Upper lobe of right lung (tissue), 1 donor: ENCODE results near the gene PCSK2. TPM values are rescaled to one million over a fixed set of nuclear protein-coding genes. Genes with fewer than 3 reads are reported as not detected.
"Not testable (repeated sequence)": the region's sequence is repeated elsewhere in the genome, so short reads cannot be mapped to it uniquely, and the experiment has no call there.

Experiments used
- ATAC-seq: fragments of 200-7000 bp; cut with Tn5 transposase; one replicate; pipeline ENCODE4 v1.9.1; 2020; ENCODE audit warnings: mild to moderate bottlenecking, moderate library complexity
- DNase-seq: peaks from one replicate; pipeline ENCODE4 v3.0.0-alpha.2; 2020
- H3K27ac ChIP-seq: fragments of 200-600 bp; one replicate; pipeline ENCODE4 v1.8.0; 2022
- H3K27me3 ChIP-seq: fragments of 200-600 bp; one replicate; pipeline ENCODE4 v1.8.0; 2022; ENCODE audit warnings: mild to moderate bottlenecking
- H3K36me3 ChIP-seq: fragments of 200-600 bp; one replicate; pipeline ENCODE4 v1.8.0; 2022
- H3K4me1 ChIP-seq: fragments of 200-600 bp; one replicate; pipeline ENCODE4 v1.8.0; 2022
- H3K4me3 ChIP-seq: fragments of 200-600 bp; one replicate; pipeline ENCODE4 v1.8.0; 2022; ENCODE audit warnings: mild to moderate bottlenecking
- H3K9me3 ChIP-seq: fragments of 200-600 bp; one replicate; pipeline ENCODE4 v1.8.0; 2022
- CTCF ChIP-seq: fragments of 200-600 bp; IDR thresholded peaks from one replicate; pipeline ENCODE4 v1.8.0; 2022; ENCODE audit warnings: antibody characterized with exemption
- intact Hi-C: fragments of 100-400 bp; cut with DNase I; formaldehyde crosslinking; loops from one replicate; pipeline ENCODE4 v1.11.0; 2022
- total RNA-seq: library from RNA; stranded (reverse); fragmentation: NEBNext Ultra II Directional; extraction: Animal tissue kit (Norgen Biotek cat#: 25700); gene quantifications from one replicate; pipeline ENCODE4 v1.2.1, GENCODE V29; 2021
- donor health status: DM: no; HTN: yes; CAD: no; lungs with severe emphysema.

Gene PCSK2
- total RNA-seq, 1 donor from 2014 or later = 17.7 TPM

DNA sequence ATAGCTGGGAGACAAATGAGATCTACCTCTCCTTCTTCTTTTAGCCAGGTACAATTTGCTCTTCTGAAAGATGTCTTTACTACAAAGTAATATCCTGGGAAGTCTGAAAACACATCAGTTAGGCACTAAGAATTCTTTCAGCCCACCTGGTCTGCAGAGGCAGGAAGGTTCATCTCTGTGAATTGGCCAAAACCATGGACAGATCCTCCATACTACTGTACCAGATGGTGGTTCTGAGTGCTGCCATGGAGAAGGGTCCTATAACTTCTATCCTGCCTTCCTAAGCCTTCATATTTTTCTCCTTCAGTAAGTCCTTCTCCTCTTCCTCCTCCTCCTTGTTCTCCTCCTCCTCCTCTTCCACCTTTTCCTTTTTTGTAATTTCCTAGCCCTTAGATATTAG, 11.7 kb upstream of the PCSK2 start:
- no peaks in the 10 kb centered on the region for H3K4me1 ChIP-seq
- no peak for DNase-seq
- H3K4me3 ChIP-seq = no peak overlapping the region
- no peak for TF ChIP-seq CTCF
- no peak for ATAC-seq
- H3K36me3 ChIP-seq = no peaks in the 10 kb centered on the region
- no peaks in the 10 kb centered on the region for H3K27me3 ChIP-seq
- intact Hi-C loops = no loop called here
- no peaks in the 10 kb centered on the region for H3K9me3 ChIP-seq
- no peak overlapping the region for H3K27ac ChIP-seq

GRCh38 chr20:17219856-17220255, 7.0 kb upstream of the PCSK2 start:
- intact Hi-C loops = not testable (repeated sequence)

GRCh38 chr20:17223553-17223952, 3.3 kb upstream of the PCSK2 start:
- ATAC-seq (no peak), DNase-seq (no peak)
- H3K27ac ChIP-seq = no peak overlapping the region
- no peaks in the 10 kb centered on the region for H3K9me3 ChIP-seq
- intact Hi-C loops = no loop called here
- H3K4me3 ChIP-seq = no peak overlapping the region
- H3K36me3 ChIP-seq = no peaks in the 10 kb centered on the region
- H3K4me1 ChIP-seq = peaks cover 5% of the 10 kb centered on the region
- TF ChIP-seq CTCF = no peak
- H3K27me3 ChIP-seq = peaks cover 43% of the 10 kb centered on the region

More at GRCh38 chr20:17219856-17220255, 7.0 kb upstream of the PCSK2 start:
- not testable (repeated sequence) for H3K9me3 ChIP-seq, H3K27ac ChIP-seq, H3K36me3 ChIP-seq, DNase-seq, H3K4me1 ChIP-seq, ATAC-seq, H3K4me3 ChIP-seq
- peaks cover 10% of the 10 kb centered on the region for H3K27me3 ChIP-seq

- Histone ChIP-seq H3K4me3 (peak overlapping the region; percentile 37), H3K4me1 (peaks cover 5% of the 10 kb centered on the region), H3K27ac (no peak overlapping the region), H3K36me3 (no peaks in the 10 kb centered on the region), H3K27me3 (peaks cover 61% of the 10 kb centered on the region), H3K9me3 (no peaks in the 10 kb centered on the region)
- TF ChIP-seq CTCF = no peak
- intact Hi-C loops = no loop called here
- peak; percentile 38 for ATAC-seq
- DNase-seq = peak; percentile 73
Observed at GRCh38 chr20:17225851-17226409, 910 bp upstream of the PCSK2 start.

DNA sequence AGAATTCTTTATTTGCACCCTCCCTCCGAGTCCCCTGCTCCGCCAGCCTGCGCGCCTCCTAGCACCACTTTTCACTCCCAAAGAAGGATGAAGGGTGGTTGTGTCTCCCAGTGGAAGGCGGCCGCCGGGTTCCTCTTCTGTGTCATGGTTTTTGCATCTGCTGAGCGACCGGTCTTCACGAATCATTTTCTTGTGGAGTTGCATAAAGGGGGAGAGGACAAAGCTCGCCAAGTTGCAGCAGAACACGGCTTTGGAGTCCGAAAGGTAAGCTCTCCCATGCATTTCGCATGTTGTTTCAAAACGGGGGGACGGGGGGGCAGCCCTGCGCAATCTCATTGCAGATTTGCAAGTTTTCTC, 357 bp downstream of the PCSK2 start:
- H3K27ac ChIP-seq = no peak overlapping the region
- H3K4me1 ChIP-seq = peaks cover 5% of the 10 kb centered on the region
- peak overlapping the region; percentile 17 for H3K4me3 ChIP-seq
- no peaks in the 10 kb centered on the region for H3K9me3 ChIP-seq
- H3K36me3 ChIP-seq = no peaks in the 10 kb centered on the region
- H3K27me3 ChIP-seq = peaks cover 61% of the 10 kb centered on the region
- DNase-seq = peak; percentile 56
- intact Hi-C loops = no loop called here
- ATAC-seq = no peak
- no peak for TF ChIP-seq CTCF

DNA sequence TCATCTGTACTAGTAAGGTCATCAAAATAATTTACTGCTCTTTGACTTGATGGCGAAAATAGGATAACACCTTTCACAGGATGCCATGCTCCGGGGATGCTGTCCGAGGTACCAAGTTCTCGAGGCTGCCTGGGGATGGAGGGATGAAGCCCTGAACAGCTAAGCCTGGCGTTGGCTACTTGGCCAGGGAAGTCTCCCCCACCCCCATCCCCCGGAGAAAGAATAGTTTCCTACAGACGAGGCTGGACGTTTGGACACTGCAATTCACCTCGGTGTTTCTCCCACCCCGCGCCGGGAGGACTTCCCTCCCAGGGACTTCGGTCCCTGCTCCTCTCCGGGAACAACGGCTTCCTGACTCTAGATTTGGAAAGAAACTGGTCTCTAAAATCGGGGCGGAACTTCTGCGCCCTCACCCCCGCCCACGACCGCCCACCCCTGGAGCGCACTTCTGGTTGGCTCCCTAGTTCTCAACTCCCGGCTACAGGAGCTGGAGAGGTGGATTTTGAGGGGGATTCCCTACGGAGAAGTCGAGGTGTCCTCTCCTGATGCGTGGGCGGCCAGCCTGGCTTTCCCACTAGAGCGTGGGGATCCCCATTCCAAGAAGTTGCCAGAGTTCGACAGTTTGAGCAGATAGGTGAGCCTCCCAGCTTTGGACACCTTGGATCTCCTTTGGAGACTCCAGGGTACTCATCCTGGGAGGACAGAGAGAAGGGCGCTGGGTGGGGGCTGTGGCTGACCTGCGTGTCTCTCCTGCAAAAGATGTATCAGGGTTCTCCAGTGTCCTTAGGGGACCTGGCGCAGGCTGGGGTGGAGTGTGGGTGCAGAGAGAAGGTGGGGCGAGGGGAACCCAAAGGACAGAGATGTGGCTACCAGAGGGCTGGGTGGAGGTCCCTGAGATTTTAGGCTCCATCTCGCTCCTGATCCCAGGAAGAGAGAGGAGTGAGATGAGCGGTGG, 1.1 kb downstream of the PCSK2 start:
- Histone ChIP-seq H3K36me3 (no peaks in the 10 kb centered on the region), H3K4me1 (peaks cover 5% of the 10 kb centered on the region), H3K27ac (no peak overlapping the region), H3K4me3 (peak overlapping the region; percentile 20), H3K9me3 (no peaks in the 10 kb centered on the region), H3K27me3 (peaks cover 61% of the 10 kb centered on the region)
- peak; percentile 62 for DNase-seq
- intact Hi-C loops = no loop called here
- TF ChIP-seq CTCF = no peak
- ATAC-seq = peak; percentile 18
